Fibroblast of lung (primary cell): ENCODE data around the gene METTL15. TPM values are rescaled to one million over a fixed set of nuclear protein-coding genes. Genes with fewer than 3 reads are reported as not detected.
A peak's percentile ranks its signal among the peaks of the same experiment; 100 is the strongest.

ENCODE experiments used
- DNase-seq, 2 donors: peaks; one replicate each; pipeline versions ENCODE4 v3.0.0 to v3.0.0-alpha.2; 2010; ENCODE audit warnings: low read depth in 2 of 2
- H2AFZ ChIP-seq: 2 replicates; pipeline ENCODE4 v1.5.1; 2012; ENCODE audit warnings: low read length, control low read depth, inconsistent platforms
- H3K27ac ChIP-seq: 2 replicates; pipeline ENCODE4 v1.5.1; 2011; ENCODE audit warnings: low read length, control low read depth; ENCODE audit not compliant: insufficient read depth
- H3K27me3 ChIP-seq: 2 replicates; pipeline ENCODE4 v1.5.1; 2011; ENCODE audit warnings: mild to moderate bottlenecking, low read length; ENCODE audit not compliant: control insufficient read depth, insufficient read depth
- H3K36me3 ChIP-seq: 2 replicates; pipeline ENCODE4 v1.5.1; 2011; ENCODE audit warnings: low read length; ENCODE audit not compliant: control insufficient read depth, insufficient read depth
- H3K4me1 ChIP-seq: 2 replicates; pipeline ENCODE4 v1.5.1; 2011; ENCODE audit warnings: low read length; ENCODE audit not compliant: control insufficient read depth, insufficient read depth; ENCODE audit errors: extremely low read depth
- H3K4me2 ChIP-seq: 2 replicates; pipeline ENCODE4 v1.5.1; 2011; ENCODE audit warnings: low read length, control low read depth; ENCODE audit not compliant: insufficient read depth; ENCODE audit errors: extremely low read depth
- H3K4me3 ChIP-seq, 4 experiments: fragments of 200-600 bp in 1 of 4; sonication (generic) in 1 of 4; replicated peaks in 1 of 4; 2 replicates each; pipeline ENCODE4 v1.5.1; 2011 to 2016; ENCODE audit warnings: low read length in 4 of 4, low read depth in 3 of 4, mild to moderate bottlenecking in 3 of 4, control low read depth in 2 of 4, inconsistent platforms in 1 of 4, mixed read lengths in 1 of 4; ENCODE audit not compliant: insufficient read depth in 1 of 4; ENCODE audit errors: control extremely low read depth in 1 of 4
- H3K79me2 ChIP-seq: 2 replicates; pipeline ENCODE4 v1.5.1; 2012; ENCODE audit warnings: mild to moderate bottlenecking, low read length, inconsistent platforms; ENCODE audit not compliant: control insufficient read depth, insufficient read depth
- H3K9ac ChIP-seq: 2 replicates; pipeline ENCODE4 v1.5.1; 2011; ENCODE audit warnings: mild to moderate bottlenecking, low read length, control low read depth; ENCODE audit not compliant: insufficient read depth
- H3K9me3 ChIP-seq: 2 replicates; pipeline ENCODE4 v1.5.1; 2012; ENCODE audit warnings: low read depth, low read length; ENCODE audit not compliant: control insufficient read depth, insufficient read depth
- H4K20me1 ChIP-seq: 2 replicates; pipeline ENCODE4 v1.5.1; 2011; ENCODE audit warnings: low read length; ENCODE audit not compliant: control insufficient read depth, insufficient read depth; ENCODE audit errors: extremely low read depth
- EZH2 ChIP-seq: IDR thresholded peaks from 2 replicates; pipeline ENCODE4 v1.5.1; 2012; ENCODE audit warnings: low read length, control low read depth, mild to moderate bottlenecking; ENCODE audit errors: missing control alignments
- polyA plus RNA-seq, 2 donors: library from polyadenylated mRNA; depleted of rRNA in 1 of 2; stranded (reverse) in 1 of 2; unstranded in 1 of 2; fragments of >200 nt; gene quantifications; 2 replicates each; pipeline ENCODE4 v1.2.1, GENCODE V29; 2011 to 2012; ENCODE audit warnings: missing spikeins in 1 of 2
- total RNA-seq: library from RNA; depleted of rRNA; stranded (reverse); fragments of >200 nt; gene quantifications from 2 replicates; pipeline ENCODE4 v1.2.1, GENCODE V29; 2014
- TF ChIP-seq, protein P1 (sequence below), 2 donors: IDR thresholded peaks in 1 of 2; conservative IDR thresholded peaks in 1 of 2; 1 replicate in 1 of 2; 2 replicates in 1 of 2; pipeline ENCODE4 v1.5.1; 2011 to 2012; ENCODE audit warnings: low read length in 2 of 2, control low read depth in 1 of 2, inconsistent platforms in 1 of 2, low read depth in 1 of 2, mild to moderate bottlenecking in 1 of 2

The METTL15 gene
- total and polyA plus RNA-seq, 2 donors (not counting 1 experiment from before 2014, with no cell fraction given): 8.8 to 28.4 TPM

GRCh38 chr11:28110108-28110820, 2.1 kb downstream of the METTL15 start:
- H3K79me2 ChIP-seq: peaks cover 51% of the 10 kb centered on the region
- peak; percentile 80 to 84 for DNase-seq

GRCh38 chr11:28110821-28111200, 2.6 kb downstream of the METTL15 start:
- Histone ChIP-seq H3K9me3 (no peaks in the 10 kb centered on the region), H3K4me2 (peak overlapping the region; percentile 84), H3K27me3 (no peaks in the 10 kb centered on the region), H3K27ac (peak overlapping the region; percentile 99), H4K20me1 (no peaks in the 10 kb centered on the region), H3K9ac (peak overlapping the region; percentile 58), H3K4me1 (no peaks in the 10 kb centered on the region), H2AFZ (no peak overlapping the region), H3K4me3 (peak overlapping the region; percentile 56 to 97 (median 65)), H3K79me2 (peaks cover 46% of the 10 kb centered on the region), H3K36me3 (no peaks in the 10 kb centered on the region)
- peak; percentile 29 to 35 for DNase-seq
- TF ChIP-seq, protein P1, sequence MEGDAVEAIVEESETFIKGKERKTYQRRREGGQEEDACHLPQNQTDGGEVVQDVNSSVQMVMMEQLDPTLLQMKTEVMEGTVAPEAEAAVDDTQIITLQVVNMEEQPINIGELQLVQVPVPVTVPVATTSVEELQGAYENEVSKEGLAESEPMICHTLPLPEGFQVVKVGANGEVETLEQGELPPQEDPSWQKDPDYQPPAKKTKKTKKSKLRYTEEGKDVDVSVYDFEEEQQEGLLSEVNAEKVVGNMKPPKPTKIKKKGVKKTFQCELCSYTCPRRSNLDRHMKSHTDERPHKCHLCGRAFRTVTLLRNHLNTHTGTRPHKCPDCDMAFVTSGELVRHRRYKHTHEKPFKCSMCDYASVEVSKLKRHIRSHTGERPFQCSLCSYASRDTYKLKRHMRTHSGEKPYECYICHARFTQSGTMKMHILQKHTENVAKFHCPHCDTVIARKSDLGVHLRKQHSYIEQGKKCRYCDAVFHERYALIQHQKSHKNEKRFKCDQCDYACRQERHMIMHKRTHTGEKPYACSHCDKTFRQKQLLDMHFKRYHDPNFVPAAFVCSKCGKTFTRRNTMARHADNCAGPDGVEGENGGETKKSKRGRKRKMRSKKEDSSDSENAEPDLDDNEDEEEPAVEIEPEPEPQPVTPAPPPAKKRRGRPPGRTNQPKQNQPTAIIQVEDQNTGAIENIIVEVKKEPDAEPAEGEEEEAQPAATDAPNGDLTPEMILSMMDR (conservative IDR thresholded peaks at IDR 0.05 in 1 of 2, IDR thresholded peaks at IDR 0.05 in 1 of 2; ENCODE audit: low read depth in 1 of 2, low read length in 2 of 2): no peak
- TF ChIP-seq EZH2: no peak

More at GRCh38 chr11:28110108-28110820, 2.1 kb downstream of the METTL15 start:
- no peak for TF ChIP-seq EZH2
- TF ChIP-seq, protein P1 (conservative IDR thresholded peaks at IDR 0.05 in 1 of 2, IDR thresholded peaks at IDR 0.05 in 1 of 2; ENCODE audit: low read depth in 1 of 2, low read length in 2 of 2): peak in 1 of 2 donors; percentile 10
- Histone ChIP-seq H3K36me3 (no peaks in the 10 kb centered on the region), H3K27me3 (no peaks in the 10 kb centered on the region), H3K9ac (peak overlapping the region; percentile 58), H3K9me3 (no peaks in the 10 kb centered on the region), H3K4me3 (peak overlapping the region; percentile 56 to 97 (median 65)), H2AFZ (peak overlapping the region; percentile 23), H3K4me2 (peak overlapping the region; percentile 84), H3K4me1 (no peaks in the 10 kb centered on the region), H3K27ac (peak overlapping the region; percentile 99), H4K20me1 (no peaks in the 10 kb centered on the region)

GRCh38 chr11:28114116-28114515, 5.9 kb downstream of the METTL15 start:
- TF ChIP-seq EZH2: no peak
- TF ChIP-seq, protein P1 (conservative IDR thresholded peaks at IDR 0.05 in 1 of 2, IDR thresholded peaks at IDR 0.05 in 1 of 2; ENCODE audit: low read depth in 1 of 2, low read length in 2 of 2): no peak
- DNase-seq: no peak
- no peaks in the 10 kb centered on the region for H3K27me3 ChIP-seq
- no peaks in the 10 kb centered on the region for H3K4me1 ChIP-seq
- H3K27ac ChIP-seq: no peak overlapping the region
- peaks cover 24% of the 10 kb centered on the region for H3K79me2 ChIP-seq
- H3K9me3 ChIP-seq: no peaks in the 10 kb centered on the region
- no peak overlapping the region for H3K9ac ChIP-seq
- no peaks in the 10 kb centered on the region for H4K20me1 ChIP-seq
- H3K4me3 ChIP-seq: no peak overlapping the region
- no peak overlapping the region for H2AFZ ChIP-seq
- no peak overlapping the region for H3K4me2 ChIP-seq
- no peaks in the 10 kb centered on the region for H3K36me3 ChIP-seq
